Mucosa of stomach (tissue), 1 donor: Measurements from ENCODE around the gene SNN.

Experiments
- H3K27me3 ChIP-seq: one replicate; pipeline ENCODE4 v1.7.0; 2013; ENCODE audit warnings: mild to moderate bottlenecking, low read length; ENCODE audit not compliant: control insufficient read depth, insufficient read depth
- H3K36me3 ChIP-seq: one replicate; pipeline ENCODE4 v1.7.0; 2013; ENCODE audit warnings: low read length; ENCODE audit not compliant: control insufficient read depth, insufficient read depth
- H3K4me1 ChIP-seq: one replicate; pipeline ENCODE4 v1.7.0; 2013; ENCODE audit warnings: mild to moderate bottlenecking, low read length; ENCODE audit not compliant: control insufficient read depth, insufficient read depth
- H3K4me3 ChIP-seq: one replicate; pipeline ENCODE4 v1.7.0; 2013; ENCODE audit warnings: low read length
- H3K9ac ChIP-seq: one replicate; pipeline ENCODE4 v1.7.0; 2013; ENCODE audit warnings: mild to moderate bottlenecking, low read length, moderate library complexity
- H3K9me3 ChIP-seq: one replicate; pipeline ENCODE4 v1.7.0; 2013; ENCODE audit warnings: mild to moderate bottlenecking, low read length, moderate library complexity; ENCODE audit not compliant: control insufficient read depth
- donor health status: Pancreatic carcinoma.

The SNN gene

GRCh38 chr16:11671676-11672075 is 3.4 kb downstream of the SNN start:
- Histone ChIP-seq H3K4me1 (peaks cover 56% of the 10 kb centered on the region), H3K9ac (no peak overlapping the region), H3K36me3 (no peaks in the 10 kb centered on the region), H3K4me3 (no peak overlapping the region), H3K9me3 (no peaks in the 10 kb centered on the region), H3K27me3 (no peaks in the 10 kb centered on the region)

- peak overlapping the region; percentile 43 for H3K9ac ChIP-seq
- H3K27me3 ChIP-seq, result no peaks in the 10 kb centered on the region
- H3K4me1 ChIP-seq, result peaks cover 56% of the 10 kb centered on the region
- no peaks in the 10 kb centered on the region for H3K9me3 ChIP-seq
- H3K36me3 ChIP-seq, result no peaks in the 10 kb centered on the region
- H3K4me3 ChIP-seq, result no peak overlapping the region
Observed at GRCh38 chr16:11672206-11673090, 4.2 kb downstream of the SNN start.

GRCh38 chr16:11673091-11674000 is 5.1 kb downstream of the SNN start:
- H3K9me3 ChIP-seq, result no peaks in the 10 kb centered on the region
- peaks cover 2% of the 10 kb centered on the region for H3K36me3 ChIP-seq
- H3K9ac ChIP-seq, result peak overlapping the region; percentile 43
- no peaks in the 10 kb centered on the region for H3K27me3 ChIP-seq
- peaks cover 56% of the 10 kb centered on the region for H3K4me1 ChIP-seq
- no peak overlapping the region for H3K4me3 ChIP-seq

- H3K9ac ChIP-seq, result no peak overlapping the region
Observed at GRCh38 chr16:11674001-11674817, 6.0 kb downstream of the SNN start.

GRCh38 chr16:11674818-11675560 is 6.7 kb downstream of the SNN start:
- no peaks in the 10 kb centered on the region for H3K9me3 ChIP-seq
- H3K4me3 ChIP-seq, result no peak overlapping the region
- no peak overlapping the region for H3K9ac ChIP-seq
- H3K36me3 ChIP-seq, result peaks cover 5% of the 10 kb centered on the region
- H3K27me3 ChIP-seq, result no peaks in the 10 kb centered on the region
- H3K4me1 ChIP-seq, result peaks cover 46% of the 10 kb centered on the region

More at GRCh38 chr16:11674001-11674817, 6.0 kb downstream of the SNN start:
- Histone ChIP-seq H3K27me3 (no peaks in the 10 kb centered on the region), H3K4me1 (peaks cover 53% of the 10 kb centered on the region), H3K36me3 (peaks cover 5% of the 10 kb centered on the region), H3K4me3 (no peak overlapping the region), H3K9me3 (no peaks in the 10 kb centered on the region)

GRCh38 chr16:11675561-11676511 is 7.6 kb downstream of the SNN start:
- no peak overlapping the region for H3K9ac ChIP-seq
- peaks cover 37% of the 10 kb centered on the region for H3K4me1 ChIP-seq
- H3K27me3 ChIP-seq, result no peaks in the 10 kb centered on the region
- peaks cover 5% of the 10 kb centered on the region for H3K36me3 ChIP-seq
- H3K9me3 ChIP-seq, result no peaks in the 10 kb centered on the region
- no peak overlapping the region for H3K4me3 ChIP-seq

GRCh38 chr16:11676799-11677198 is 8.5 kb downstream of the SNN start:
- Histone ChIP-seq H3K9me3 (no peaks in the 10 kb centered on the region), H3K36me3 (peaks cover 5% of the 10 kb centered on the region), H3K27me3 (no peaks in the 10 kb centered on the region), H3K4me1 (peaks cover 44% of the 10 kb centered on the region), H3K4me3 (no peak overlapping the region), H3K9ac (no peak overlapping the region)

GRCh38 chr16:11677451-11677951 is 9.2 kb downstream of the SNN start:
- Histone ChIP-seq H3K36me3 (peaks cover 10% of the 10 kb centered on the region), H3K4me1 (peaks cover 40% of the 10 kb centered on the region), H3K9me3 (no peaks in the 10 kb centered on the region), H3K4me3 (no peak overlapping the region), H3K9ac (no peak overlapping the region), H3K27me3 (no peaks in the 10 kb centered on the region)

- Histone ChIP-seq H3K9ac (no peak overlapping the region), H3K4me3 (no peak overlapping the region), H3K9me3 (no peaks in the 10 kb centered on the region), H3K27me3 (no peaks in the 10 kb centered on the region), H3K4me1 (peaks cover 33% of the 10 kb centered on the region), H3K36me3 (peaks cover 15% of the 10 kb centered on the region)
Observed at GRCh38 chr16:11677959-11678881, 10.0 kb downstream of the SNN start.
